Measurements from ENCODE around the gene LONP1.
"Not testable (repeated sequence)": the region's sequence is repeated elsewhere in the genome, so short reads cannot be mapped to it uniquely, and the experiment has no call there.

The LONP1 gene, protein sequence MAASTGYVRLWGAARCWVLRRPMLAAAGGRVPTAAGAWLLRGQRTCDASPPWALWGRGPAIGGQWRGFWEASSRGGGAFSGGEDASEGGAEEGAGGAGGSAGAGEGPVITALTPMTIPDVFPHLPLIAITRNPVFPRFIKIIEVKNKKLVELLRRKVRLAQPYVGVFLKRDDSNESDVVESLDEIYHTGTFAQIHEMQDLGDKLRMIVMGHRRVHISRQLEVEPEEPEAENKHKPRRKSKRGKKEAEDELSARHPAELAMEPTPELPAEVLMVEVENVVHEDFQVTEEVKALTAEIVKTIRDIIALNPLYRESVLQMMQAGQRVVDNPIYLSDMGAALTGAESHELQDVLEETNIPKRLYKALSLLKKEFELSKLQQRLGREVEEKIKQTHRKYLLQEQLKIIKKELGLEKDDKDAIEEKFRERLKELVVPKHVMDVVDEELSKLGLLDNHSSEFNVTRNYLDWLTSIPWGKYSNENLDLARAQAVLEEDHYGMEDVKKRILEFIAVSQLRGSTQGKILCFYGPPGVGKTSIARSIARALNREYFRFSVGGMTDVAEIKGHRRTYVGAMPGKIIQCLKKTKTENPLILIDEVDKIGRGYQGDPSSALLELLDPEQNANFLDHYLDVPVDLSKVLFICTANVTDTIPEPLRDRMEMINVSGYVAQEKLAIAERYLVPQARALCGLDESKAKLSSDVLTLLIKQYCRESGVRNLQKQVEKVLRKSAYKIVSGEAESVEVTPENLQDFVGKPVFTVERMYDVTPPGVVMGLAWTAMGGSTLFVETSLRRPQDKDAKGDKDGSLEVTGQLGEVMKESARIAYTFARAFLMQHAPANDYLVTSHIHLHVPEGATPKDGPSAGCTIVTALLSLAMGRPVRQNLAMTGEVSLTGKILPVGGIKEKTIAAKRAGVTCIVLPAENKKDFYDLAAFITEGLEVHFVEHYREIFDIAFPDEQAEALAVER

DNA sequence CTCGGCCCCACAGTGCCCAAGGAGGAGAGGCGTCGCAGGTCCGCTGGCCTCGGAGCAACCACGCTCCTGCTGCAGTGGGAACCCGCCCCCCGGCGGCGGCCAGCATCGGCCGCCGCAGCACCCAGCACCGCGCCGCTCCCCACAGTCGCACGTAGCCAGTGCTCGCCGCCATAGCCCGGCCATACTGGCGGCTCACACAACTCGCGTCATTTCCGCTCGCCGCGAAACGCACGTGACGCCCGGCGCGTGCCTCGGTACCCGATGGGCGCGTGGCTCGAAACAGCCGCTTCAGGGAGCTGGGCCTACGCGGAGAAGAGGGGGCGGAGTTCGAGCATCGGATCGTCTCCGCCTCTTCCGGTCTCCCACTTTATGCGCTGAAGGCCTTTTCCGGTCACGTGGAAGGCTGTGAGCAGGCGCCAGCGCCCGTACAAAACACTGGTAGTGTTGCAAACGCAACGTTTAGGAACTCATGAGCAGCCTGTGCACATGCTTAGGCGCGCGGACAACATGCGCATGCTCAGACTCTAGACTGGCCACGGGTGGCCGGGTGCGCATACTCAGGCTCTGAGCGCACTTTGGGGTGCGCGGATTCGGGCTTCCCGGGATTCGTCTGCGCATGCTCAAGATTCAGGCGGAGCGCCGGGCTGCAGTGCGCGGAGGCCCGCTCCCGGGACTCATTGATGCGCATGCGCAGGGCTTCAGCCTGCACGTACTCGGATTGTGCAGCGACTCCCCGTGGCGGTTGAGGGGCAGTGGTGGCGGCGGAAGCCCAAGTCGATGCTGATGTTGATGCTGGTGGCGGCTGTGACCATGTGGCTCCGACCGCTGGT, at the start of gene LONP1, which contains the start of gene CATSPERD:
LONP1 (minus strand) TSS at position 186 of the 830 bp plus-strand sequence; CDS start at position 172, 14 bp downstream.
CATSPERD (plus strand) TSS at position 677 of the 830 bp plus-strand sequence; CDS start at position 778, 101 bp downstream.
- DNase-seq (ENCODE audit: low read depth) = peak; percentile 98

DNA sequence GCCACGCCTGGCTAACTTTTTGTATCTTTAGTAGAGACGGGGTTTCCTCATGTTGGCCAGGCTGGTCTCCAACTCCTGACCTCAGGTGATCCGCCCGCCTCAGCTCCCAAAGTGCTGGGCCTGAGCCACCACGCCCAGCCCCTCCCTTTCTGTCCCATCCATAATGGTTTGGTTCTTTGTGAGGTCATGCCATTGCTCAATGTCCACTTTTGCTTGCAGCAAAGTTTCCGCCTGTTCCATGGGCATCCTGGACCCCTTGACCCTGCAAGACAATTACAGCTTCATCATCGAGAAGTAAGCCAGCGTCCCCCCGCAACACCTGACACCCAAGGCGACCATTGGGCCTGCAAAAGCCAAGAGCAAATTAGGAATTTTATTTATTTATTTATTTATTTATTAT, 48.0 kb upstream of the LONP1 start:
- no peak for DNase-seq (ENCODE audit: low read depth)

DNA sequence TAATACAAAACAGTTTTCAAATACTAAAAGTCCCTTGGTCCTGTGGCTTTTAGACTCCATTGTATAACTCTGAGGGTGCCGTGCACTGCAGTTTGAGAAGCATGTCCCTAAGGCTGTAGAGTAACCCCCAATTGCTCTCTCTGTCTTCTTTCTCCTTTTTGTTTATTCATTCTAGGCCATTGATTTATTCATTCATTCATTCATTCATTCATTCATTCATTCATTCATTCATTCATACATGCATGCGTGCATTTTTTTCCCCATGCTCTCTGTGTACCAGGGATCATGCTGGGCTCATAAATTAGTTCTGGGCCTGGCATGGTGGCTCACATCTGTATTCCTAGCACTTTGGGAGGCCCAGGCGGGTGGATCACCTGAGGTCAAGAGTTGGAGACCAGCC, 45.3 kb upstream of the LONP1 start:
- no peak for DNase-seq (ENCODE audit: low read depth)

DNA sequence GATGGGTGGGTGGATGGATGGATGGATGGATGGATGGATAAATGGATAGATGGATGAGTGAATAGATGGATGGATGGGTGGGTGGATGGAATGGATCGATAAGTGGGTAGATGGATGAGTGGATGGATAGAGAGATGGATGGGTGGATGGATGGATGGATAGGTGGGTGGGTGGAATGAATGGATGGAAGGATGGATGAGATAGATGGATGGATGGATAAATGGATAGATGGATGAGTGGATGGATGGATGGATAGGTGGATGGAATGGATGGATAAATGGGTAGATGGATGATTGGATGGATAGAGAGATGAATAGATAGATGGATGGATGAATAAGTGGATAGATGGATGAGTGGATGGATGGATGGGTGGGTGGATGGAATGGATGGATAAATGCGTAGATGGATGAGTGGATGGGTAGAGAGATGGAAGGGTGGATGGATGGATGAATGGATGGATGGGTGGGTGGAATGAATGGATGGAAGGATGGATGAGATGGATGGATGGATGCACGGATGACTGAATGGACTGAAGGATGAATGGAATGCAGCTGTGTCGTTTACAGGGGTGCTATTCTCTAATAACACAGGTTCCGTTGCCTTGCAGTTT, 42.8 kb upstream of the LONP1 start:
- no peak for DNase-seq (ENCODE audit: low read depth)

DNA sequence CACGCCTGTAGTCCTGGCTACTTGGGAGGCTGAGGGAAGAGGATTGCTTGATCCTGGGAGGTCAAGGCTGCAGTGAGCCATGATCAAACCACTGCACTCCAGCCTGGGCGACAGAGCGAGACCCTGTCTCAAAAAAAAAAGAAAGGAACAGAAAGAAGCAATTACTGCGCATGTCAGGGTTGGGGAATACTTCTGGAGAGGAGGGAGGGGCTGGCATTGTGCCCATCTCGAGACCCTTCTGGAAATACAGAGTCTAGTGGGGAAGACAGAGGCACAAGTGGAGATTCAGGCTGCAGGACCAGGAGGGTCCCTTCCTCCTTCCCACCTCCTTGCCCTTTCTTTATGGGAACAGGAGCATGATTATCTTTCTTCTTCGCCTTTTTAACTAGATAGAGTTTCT, 33.8 kb upstream of the LONP1 start:
- no peak for DNase-seq (ENCODE audit: low read depth)

DNA sequence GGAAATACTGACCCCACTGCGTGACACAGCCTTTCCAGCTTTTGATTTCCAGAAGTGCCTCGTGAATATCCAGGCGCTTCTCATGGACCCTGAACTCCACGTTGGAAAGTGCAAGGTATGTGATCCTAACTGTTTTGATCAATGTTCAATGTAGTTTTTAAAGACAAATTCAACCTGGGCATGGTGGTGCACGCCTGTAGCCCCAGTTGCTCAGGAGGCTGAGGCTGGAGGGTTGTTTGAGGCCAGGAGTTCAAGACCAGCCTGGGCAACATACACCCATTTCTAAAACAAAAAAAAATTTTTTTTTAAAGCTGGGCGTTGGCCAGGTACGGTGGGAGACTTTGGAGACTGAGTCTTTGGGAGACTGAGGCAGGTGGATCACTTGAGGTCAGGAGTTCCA, 31.8 kb upstream of the LONP1 start:
- DNase-seq (ENCODE audit: low read depth) = no peak

DNA sequence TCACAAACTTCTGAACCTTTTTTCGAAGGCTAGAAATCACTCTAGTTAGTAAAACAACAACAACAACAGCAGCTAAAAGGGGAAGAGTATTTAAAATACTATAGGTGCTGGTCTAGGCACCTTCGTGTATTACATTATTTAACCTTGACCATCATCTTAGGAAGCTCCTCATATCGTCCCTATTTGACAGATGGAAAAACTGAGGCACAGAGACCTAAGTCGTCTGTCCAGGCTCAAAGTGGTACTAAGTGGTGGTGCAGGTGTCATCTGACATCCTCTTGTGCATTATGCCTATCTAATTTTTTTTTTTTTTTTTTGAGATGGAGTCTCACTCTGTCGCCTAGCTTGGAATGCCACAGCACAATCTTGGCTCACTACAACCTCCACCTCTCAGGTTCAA, 29.6 kb upstream of the LONP1 start:
- no peak for DNase-seq (ENCODE audit: low read depth)

DNA sequence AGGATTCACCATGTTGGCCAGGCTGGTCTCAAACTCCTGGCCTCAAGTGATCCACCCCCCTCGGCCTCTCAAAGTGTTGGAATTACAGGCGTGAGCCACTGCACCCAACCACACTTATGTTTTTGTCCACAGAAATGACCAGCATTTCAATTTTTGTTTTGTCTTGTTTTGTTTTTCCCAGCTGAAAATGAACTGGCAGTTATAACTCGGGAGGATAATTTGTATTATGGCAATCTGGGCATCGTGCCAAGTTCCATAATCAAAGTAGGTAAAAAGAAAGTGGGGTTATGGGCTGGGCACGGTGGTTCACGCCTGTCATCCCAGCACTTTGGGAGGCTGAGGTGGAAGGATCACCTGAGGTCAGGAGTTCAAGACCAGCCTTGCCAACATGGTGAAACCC, 29.0 kb upstream of the LONP1 start:
- DNase-seq (ENCODE audit: low read depth) = not testable (repeated sequence)

DNA sequence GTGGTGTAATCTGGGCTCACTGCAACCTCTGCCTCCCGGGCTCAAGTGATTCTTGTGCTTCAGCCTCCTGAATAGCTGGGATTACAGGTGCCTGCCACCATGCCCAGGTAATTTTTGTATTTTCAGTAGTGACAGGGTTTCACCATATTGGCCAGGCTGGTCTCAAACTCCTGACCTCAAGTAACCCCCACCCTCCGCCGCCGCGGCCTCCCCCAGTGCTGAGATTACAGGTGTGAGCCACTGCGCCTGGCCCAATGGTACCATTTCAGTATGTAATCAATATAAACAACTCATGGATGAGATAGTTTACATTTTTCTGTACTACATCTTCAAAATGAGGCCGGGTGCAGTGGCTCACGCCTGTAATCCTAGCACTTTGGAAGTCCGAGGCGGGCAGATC, 25.1 kb upstream of the LONP1 start:
- DNase-seq (ENCODE audit: low read depth) = not testable (repeated sequence)

DNA sequence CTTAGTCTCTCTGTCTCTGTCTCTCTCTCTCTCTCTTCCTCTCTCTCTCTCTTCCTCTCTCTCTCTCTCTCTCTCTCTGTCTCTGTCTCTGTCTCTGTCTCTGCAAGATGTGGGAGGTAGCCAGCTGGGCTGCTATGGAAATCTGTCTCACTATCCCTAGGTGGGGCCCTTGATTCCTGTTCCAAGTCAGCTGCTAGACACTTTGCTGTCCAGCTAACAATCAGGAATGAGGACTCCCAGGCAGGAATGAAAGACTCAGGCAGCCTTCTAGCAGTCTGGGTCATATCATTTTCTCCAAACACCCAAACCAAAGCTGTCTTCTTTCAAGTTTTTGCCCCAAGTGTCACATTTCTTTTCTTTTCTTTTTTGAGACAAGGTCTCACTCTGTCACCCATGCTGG, 23.7 kb upstream of the LONP1 start:
- DNase-seq (ENCODE audit: low read depth) = no peak

DNA sequence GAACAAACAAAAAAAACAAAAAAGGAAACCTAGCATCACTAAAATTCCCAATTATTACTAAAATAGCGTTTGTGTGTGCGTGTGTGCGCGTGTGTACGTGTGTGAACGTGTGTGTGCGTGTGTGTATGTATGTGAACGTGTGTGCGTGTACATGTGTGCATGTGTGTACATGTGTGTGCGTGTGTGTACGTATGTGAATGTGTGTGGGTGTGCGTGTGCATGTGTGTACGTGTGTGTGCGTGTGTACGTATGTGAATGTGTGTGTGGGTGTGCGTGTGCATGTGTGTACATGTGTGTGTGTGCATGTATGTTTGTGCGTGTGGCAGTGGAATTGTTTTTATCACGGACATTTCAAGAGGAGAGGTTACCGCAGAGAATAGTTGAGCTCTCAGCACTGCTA, 22.1 kb upstream of the LONP1 start:
- no peak for DNase-seq (ENCODE audit: low read depth)

DNA sequence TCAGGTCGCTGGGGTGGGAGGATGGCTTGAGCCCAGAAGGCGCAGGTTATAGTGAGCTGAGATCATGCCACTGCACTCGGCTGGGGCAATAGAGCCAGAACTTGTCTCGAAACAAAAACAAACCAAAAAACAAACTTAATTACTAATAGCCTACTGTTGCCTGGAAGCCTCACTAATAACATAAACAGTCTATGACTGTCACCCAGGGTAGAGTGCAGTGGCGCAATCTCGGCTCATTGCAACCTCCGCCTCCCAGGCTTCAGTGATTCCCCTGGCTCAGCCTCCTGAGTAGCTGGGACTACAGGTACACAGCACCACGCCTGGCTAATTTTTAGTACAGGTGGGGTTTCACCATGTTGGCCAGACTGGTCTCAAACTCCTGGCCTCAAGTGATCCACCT, 18.5 kb upstream of the LONP1 start:
- DNase-seq (ENCODE audit: low read depth) = no peak

DNA sequence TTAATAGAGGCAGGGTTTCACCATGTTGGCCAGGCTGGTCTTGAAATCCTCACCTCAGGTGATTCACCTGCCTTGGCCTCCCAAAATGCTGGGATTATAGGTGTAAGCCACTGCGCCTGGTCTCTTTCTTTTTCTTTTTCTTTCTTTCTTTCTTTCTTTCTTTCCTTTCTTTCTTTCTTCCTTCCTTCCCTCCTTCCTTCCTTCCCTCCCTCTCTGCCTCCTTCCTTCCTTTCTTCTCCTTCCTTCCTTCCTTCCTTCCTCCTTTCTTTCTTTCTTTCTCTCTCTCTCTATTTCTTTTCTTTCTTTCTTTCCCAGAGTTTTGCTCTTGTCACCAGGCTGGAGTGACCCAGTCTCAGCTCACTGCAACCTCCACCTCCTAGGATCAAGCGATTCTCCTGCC, 13.2 kb upstream of the LONP1 start:
- DNase-seq (ENCODE audit: low read depth) = not testable (repeated sequence)

DNA sequence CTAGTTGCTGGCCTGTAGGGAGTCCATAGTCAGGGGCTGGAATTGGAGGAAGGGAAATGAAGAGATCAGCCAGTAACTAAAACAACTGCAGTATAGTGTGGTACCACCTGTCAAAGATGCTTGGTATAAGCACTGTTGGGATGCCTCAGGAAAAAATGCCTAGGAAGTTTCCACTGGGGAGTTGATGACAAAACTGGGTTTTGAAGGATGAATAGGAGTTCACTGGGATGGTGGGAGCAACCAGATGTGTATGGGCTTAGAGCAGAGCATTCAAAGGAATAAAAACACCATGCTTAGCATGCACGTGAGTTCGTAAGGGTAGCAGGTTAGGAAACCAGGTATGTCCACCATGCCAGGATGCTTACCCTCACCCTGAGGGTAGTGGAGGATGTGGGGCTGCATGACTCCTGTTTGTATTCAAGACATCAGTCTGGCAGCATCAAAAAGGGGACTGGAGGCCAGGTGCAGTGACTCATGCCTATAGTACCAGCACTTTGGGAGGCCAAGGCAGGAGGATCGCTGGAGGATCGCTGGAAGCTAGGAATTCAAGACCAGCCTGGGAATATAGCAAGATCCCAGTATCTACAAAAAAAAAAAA, 7.6 kb upstream of the LONP1 start:
- DNase-seq (ENCODE audit: low read depth) = no peak

DNA sequence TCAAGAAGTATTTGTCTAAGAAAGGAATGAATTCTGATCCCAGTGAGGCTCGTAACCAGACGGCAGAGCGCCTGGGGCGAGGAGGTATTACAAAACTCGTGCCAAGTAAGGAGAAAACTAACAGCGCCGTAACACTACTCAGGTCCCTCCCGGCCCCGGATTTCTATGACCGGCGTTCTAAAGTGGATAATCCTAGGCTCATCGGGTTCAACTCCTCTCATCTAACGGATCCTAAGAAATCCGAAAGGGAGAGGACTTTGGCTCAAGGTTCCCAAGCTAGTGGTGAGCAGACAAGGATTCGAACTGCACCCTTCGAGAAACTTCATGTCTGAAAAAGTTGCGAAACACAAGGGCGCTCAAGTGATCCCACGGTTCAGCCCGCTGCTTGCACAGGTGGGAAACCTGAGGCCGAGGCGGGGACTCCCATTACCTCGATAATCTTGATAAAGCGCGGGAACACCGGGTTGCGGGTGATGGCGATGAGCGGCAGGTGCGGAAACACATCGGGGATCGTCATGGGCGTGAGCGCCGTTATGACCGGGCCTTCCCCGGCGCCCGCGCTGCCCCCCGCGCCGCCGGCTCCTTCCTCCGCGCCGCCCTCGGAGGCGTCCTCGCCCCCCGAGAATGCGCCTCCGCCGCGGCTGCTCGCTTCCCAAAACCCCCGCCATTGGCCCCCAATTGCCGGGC, 529 bp downstream of the LONP1 start:
- no peak for DNase-seq (ENCODE audit: low read depth)

DNA sequence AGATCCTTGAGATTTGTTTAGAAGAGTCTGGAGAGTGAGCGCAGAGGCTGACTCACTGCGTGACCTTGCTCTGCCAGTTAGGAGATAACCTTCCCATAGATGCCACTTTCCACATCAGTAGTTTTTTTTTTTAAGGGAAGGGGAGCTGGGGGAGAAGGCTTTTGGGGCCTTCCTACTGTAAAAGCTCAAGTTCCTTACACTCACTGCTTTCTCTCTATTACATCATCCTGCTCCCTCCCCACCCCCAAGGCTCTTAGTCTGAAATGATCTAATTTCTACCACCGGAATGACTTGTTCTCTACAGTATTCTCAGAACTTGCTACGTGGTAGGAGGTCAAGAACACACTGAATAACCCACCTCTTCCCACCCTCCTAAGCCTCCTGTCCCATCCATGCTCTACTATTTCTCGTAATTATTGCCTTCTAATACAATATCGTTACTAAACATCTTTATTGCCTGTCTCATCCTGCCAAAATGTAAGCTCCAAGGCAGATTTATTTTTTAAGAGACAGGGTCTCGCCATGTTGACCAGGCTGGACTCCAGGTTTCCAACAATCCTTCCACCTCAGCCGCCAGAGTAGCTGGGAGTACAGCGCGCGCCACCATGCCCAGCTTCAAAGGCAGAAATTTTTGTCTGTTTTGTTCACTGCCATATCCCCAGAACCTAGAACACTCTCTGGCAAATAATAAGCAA, 1.2 kb downstream of the LONP1 start:
- peak; percentile 90 for DNase-seq (ENCODE audit: low read depth)

DNA sequence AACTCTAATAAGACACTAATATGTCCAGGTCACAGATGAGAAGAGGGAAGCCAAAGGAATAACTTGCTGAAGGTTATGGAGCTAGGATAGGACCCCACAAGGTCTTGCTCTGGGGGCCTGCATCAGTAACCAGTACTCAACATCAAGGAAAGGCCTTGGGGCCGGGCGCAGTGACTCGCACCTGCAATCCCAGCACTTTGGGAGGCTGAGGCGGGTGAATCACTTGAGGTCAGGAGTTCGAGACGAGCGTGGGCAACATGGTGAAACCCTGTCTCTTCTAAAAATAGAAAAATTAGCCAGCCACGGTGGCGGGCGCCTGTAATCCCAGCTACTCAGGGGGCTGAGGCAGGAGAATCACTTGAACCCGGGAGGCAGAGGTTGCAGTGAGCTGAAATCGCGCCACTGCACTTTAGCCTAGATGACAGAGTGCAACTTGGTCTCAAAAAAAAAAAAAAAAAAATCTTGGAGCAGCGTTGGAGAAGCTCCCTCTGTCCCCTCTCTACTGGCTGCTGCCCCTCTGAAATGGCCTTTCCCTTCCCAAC, 1.8 kb downstream of the LONP1 start:
- no peak for DNase-seq (ENCODE audit: low read depth)

DNA sequence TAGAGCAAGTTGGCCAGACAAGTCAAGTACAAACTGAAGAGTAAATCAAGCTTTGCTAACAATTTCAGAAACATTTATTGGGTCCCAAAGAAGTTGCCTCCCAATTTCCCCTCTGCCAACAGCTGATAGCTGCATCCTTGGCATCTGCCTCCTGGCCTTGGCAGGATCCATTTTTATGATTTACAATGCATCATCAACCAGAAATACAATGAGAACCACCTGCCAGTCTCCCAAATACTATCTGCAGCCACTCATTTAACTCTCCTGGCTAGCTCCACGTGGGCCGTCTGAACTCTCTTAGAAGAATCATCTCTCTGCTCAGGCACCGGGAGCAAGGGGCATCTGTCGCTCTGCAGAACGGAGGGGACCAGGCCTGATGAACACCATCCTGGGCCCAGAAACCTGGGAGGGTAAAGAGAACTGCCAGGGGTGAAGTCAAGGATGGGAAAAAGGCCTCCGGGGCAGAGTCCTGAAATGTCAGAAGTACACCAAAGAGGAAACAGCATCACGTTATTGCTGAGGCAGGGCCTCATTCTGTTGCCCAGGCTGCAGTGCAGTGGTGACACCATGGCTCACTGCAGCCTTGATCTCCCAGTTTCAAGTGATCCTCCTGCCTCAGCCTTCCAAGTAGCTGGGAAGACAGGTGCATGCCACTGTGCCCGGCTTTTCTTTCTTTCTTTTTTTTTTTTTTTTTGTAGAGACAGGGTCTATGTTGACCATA, 2.6 kb downstream of the LONP1 start:
- no peak for DNase-seq (ENCODE audit: low read depth)

DNA sequence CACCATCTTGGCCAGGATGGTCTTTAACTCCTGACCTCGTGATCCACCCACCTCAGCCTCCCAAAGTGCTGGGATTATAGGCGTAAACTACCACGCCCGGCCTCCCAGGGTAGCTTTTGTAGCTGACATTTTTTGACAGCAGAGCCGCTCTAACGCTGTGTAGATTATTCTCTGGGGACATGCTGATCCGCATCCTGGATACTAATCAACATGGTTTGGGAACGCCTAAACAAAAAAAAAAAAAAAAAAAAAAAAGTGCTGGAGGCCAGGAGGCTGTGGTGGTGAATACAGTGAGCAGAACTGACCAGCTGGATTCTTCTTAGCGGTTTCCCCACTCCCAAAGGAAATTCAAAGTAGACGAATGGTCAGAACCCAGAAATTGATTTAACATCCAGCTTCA, 5.1 kb downstream of the LONP1 start:
- no peak for DNase-seq (ENCODE audit: low read depth)
